T47D (cell line): Measurements from ENCODE around the gene TBC1D3B.

ENCODE experiments used
- DNase-seq, 2 experiments: peaks; one replicate each; pipeline versions ENCODE4 v3.0.0 to v3.0.0-alpha.2; 2011 to 2012; ENCODE audit warnings: low read depth in 1 of 2, low spot score in 1 of 2
- JUND ChIP-seq: IDR thresholded peaks from 2 replicates; pipeline ENCODE4 v1.6.1; 2012; ENCODE audit warnings: low read depth
- in situ Hi-C: cut with HindIII; loops from 2 replicates; pipeline ENCODE4 v1.10.0; 2016; ENCODE audit warnings: low sequenced_read_pairs, low pct_unique_long_range_greater_than_20kb

The TBC1D3B gene

GRCh38 chr17:36120221-36120620 lies 56.2 kb downstream of the TBC1D3B start:
- in situ Hi-C loops: no loop called here
- no peak for TF ChIP-seq JUND
- no peak for DNase-seq

- in situ Hi-C loops: no loop called here
- no peak for TF ChIP-seq JUND
- DNase-seq: peak in 1 of 2 experiments; percentile 12
These were observed 57.7 kb downstream of the TBC1D3B start for GRCh38 chr17:36118477-36119353.

GRCh38 chr17:36117505-36118382 lies 58.7 kb downstream of the TBC1D3B start:
- in situ Hi-C loops: no loop called here
- no peak for TF ChIP-seq JUND
- DNase-seq: no peak
